Measurements from ENCODE around the gene DOCK9. TPM values are rescaled to one million over a fixed set of nuclear protein-coding genes. Genes with fewer than 3 reads are reported as not detected.

The DOCK9 gene
- total and polyA plus RNA-seq, 5 experiments from 2014 or later = 6.6 to 211 (median 36.8) TPM

GRCh38 chr13:98921015-98921580, 56.8 kb downstream of the DOCK9 start:
- Mint-ChIP-seq H3K9me3 (peaks cover 0 to 4% (median 0%) of the 10 kb centered on the region in 9 donors), H3K27me3 (no peaks in the 10 kb centered on the region), H3K36me3 (peaks cover 25 to 80% (median 59%) of the 10 kb centered on the region in 3 donors), H3K4me3 (no peak overlapping the region), H3K4me1 (peaks cover 11 to 41% (median 33%) of the 10 kb centered on the region in 4 donors), H3K27ac (peak overlapping the region in 1 of 10 donors; percentile 41)
- DNase-seq (no peak), ATAC-seq (no peak)
- POLR2A ChIA-PET = interaction anchor here (0.6 kb wide), 1 partner anchor 196 kb away, joined by 3 read pairs; no protein-coding TSS in a partner anchor

DNA sequence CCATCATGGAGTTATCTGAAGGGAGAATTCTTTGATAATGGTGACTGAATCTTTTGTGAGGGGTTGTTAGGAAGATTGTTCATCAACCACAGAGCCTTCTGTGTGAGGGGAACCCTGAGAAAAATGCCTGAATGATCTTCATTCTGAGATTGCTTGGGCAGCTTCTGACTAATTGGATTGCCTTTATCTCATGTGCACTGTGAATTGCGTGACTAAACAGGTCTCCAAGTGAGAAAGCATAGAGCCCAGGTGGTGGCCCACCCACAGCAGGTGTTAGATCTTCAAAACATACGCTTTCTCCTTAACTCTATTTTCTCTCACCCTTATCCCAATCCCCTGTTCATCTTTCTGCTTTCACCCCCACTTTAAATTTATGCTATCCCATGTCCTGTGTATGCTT, 58.3 kb downstream of the DOCK9 start:
- Mint-ChIP-seq H3K4me1 (peaks cover 11 to 38% (median 33%) of the 10 kb centered on the region in 4 donors), H3K36me3 (peaks cover 35 to 80% (median 62%) of the 10 kb centered on the region in 3 donors)
- no peak for ATAC-seq

DNA sequence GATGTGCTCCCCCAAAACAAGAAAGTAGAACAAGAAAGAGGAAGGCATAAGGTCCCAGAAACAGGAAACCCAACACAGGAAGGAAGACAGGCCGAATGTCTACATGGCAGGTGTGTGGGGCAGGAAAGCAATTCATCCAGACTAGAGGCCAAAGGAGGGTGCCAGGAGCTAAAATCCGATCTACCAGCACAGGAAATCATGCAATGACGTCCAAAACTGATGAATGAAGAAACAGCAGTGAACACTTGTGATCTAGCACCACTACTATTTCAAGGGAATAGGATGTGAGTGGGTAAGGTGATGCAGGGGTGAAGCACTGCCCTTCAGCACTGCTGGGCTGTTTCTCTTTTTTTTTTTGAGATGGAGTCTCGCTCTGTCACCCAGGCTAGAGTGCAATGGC, 59.1 kb downstream of the DOCK9 start:
- POLR2A ChIA-PET = interaction anchor here (0.8 kb wide), 1 partner anchor 166 kb away, joined by 3 read pairs; no protein-coding TSS in a partner anchor
- ATAC-seq = peak in 1 of 2 donors; percentile 91
- Mint-ChIP-seq H3K9me3 (peaks cover 0 to 4% (median 0%) of the 10 kb centered on the region in 9 donors), H3K4me1 (peaks cover 13 to 38% (median 34%) of the 10 kb centered on the region in 4 donors), H3K4me3 (peak overlapping the region in 9 of 10 donors; percentile 6 to 60 (median 41)), H3K36me3 (peaks cover 39 to 80% (median 59%) of the 10 kb centered on the region in 3 donors), H3K27ac (peak overlapping the region in 9 of 10 donors; percentile 6 to 83 (median 49)), H3K27me3 (no peaks in the 10 kb centered on the region)
- peak in 5 of 10 donors; percentile 9 to 36 (median 25) for DNase-seq

More for the DNA sequence above, 58.3 kb downstream of the DOCK9 start:
- peaks cover 0 to 4% (median 0%) of the 10 kb centered on the region in 9 donors for H3K9me3 Mint-ChIP-seq
- H3K27me3 Mint-ChIP-seq = no peaks in the 10 kb centered on the region
- DNase-seq = no peak
- POLR2A ChIA-PET = interaction anchor here (0.8 kb wide), 1 partner anchor 9 kb away, joined by 4 read pairs; no protein-coding TSS in a partner anchor
- H3K4me3 Mint-ChIP-seq = peak overlapping the region in 3 of 10 donors; percentile 14 to 30 (median 16)
- peak overlapping the region in 3 of 10 donors; percentile 6 to 80 (median 45) for H3K27ac Mint-ChIP-seq

DNA sequence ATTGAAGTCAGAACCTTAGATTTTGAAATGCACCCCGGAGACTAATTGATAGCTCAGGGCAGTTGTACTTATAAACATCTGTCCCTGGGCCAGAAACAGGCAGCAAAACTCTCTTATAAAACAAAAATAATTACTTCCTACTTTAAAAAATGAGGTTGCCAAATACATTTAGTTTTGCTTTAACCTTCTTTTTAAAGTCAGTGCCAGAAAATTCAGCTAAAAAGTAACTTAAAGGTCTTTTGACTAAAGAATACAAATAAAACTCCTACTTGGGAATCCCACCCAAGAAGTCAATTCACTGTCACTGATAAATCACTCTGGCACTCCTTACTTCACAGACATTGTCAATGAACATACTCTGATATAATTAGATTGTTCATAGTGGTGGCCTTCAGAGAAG, 60.7 kb downstream of the DOCK9 start:
- Mint-ChIP-seq H3K27me3 (no peaks in the 10 kb centered on the region), H3K4me3 (no peak overlapping the region), H3K36me3 (peaks cover 33 to 76% (median 54%) of the 10 kb centered on the region in 3 donors), H3K27ac (peak overlapping the region in 3 of 10 donors; percentile 11 to 49 (median 46)), H3K4me1 (peaks cover 17 to 38% (median 36%) of the 10 kb centered on the region in 4 donors), H3K9me3 (peaks cover 0 to 4% (median 0%) of the 10 kb centered on the region in 9 donors)
- no peak for DNase-seq
- ATAC-seq = no peak
- POLR2A ChIA-PET = no interaction called here

DNA sequence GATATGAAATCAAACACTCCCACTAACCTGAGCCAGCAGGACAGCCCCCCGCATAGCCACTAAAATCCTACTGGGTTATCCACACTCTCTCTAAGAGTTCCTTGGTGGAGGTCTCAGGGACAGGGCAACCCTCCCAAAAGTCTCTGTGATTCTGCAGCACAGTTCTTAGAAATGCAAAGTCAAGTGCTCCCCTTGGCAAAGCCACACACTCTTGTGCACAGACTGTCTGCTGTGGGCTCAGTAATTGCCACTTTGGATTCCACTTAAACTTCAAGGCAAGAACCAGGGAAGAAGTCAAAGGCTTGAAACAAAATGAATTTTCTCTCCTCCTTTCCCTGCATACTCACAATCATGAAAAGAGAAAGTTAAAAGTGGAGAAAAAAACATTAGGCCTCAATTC, 61.5 kb downstream of the DOCK9 start:
- POLR2A ChIA-PET = no interaction called here
- Mint-ChIP-seq H3K36me3 (peaks cover 27 to 69% (median 47%) of the 10 kb centered on the region in 3 donors), H3K4me1 (peaks cover 19 to 39% (median 35%) of the 10 kb centered on the region in 4 donors), H3K27ac (peak overlapping the region in 1 of 10 donors; percentile 28), H3K9me3 (peaks cover 0 to 4% (median 0%) of the 10 kb centered on the region in 9 donors), H3K4me3 (no peak overlapping the region), H3K27me3 (no peaks in the 10 kb centered on the region)
- ATAC-seq (no peak), DNase-seq (no peak)

GRCh38 chr13:98915981-98916380, 61.9 kb downstream of the DOCK9 start:
- H3K27ac Mint-ChIP-seq = peak overlapping the region in 1 of 10 donors; percentile 3
- no peak for DNase-seq
- no peak for ATAC-seq
- POLR2A ChIA-PET = no interaction called here
- peaks cover 23 to 65% (median 43%) of the 10 kb centered on the region in 3 donors for H3K36me3 Mint-ChIP-seq
- H3K9me3 Mint-ChIP-seq = peaks cover 0 to 4% (median 0%) of the 10 kb centered on the region in 9 donors
- no peaks in the 10 kb centered on the region for H3K27me3 Mint-ChIP-seq
- H3K4me3 Mint-ChIP-seq = no peak overlapping the region
- peaks cover 19 to 40% (median 35%) of the 10 kb centered on the region in 4 donors for H3K4me1 Mint-ChIP-seq

DNA sequence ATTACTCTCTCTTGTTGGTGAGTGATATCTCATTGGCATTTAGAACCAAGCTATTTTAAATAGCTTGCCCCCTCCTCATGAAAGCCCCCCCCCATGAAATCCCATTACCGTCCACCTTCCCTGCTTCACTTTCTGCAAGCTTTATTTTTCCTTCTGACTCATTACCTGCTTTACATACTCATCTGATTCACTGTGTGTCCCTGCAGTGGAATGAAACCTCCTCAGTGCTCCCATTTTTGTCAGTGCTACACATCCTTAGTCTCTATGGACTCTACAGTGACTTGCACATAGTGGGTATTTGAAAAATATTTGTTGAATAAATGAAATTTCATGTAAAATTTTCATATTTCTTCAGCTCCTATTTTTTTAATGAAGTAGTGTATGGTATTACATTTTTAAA, 62.3 kb downstream of the DOCK9 start:
- Mint-ChIP-seq H3K4me3 (no peak overlapping the region), H3K27me3 (no peaks in the 10 kb centered on the region), H3K36me3 (peaks cover 18 to 63% (median 39%) of the 10 kb centered on the region in 3 donors), H3K4me1 (peaks cover 22 to 43% (median 36%) of the 10 kb centered on the region in 4 donors), H3K27ac (peak overlapping the region in 3 of 10 donors; percentile 3 to 61 (median 46)), H3K9me3 (peaks cover 0 to 4% (median 0%) of the 10 kb centered on the region in 9 donors)
- POLR2A ChIA-PET = no interaction called here
- ATAC-seq (no peak), DNase-seq (no peak)

DNA sequence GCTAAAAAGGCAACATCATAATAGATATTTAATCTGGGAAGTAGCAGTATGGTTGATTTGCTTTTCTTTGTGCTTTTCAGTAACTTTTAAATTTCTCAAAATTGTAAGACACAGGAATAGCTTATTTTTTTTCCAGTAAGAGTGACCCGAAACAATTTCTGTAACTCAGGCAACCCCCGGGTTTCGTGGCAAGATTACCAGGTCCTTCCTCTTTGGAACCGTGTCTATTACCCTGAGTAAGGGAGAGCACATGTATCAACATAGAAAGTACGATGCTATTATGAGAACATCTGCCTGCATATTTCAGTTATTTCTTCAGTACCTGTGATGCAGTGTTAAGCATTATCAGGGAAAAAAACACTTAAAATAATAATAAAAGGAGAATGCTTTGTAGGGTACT, 64.1 kb downstream of the DOCK9 start:
- POLR2A ChIA-PET = no interaction called here

DNA sequence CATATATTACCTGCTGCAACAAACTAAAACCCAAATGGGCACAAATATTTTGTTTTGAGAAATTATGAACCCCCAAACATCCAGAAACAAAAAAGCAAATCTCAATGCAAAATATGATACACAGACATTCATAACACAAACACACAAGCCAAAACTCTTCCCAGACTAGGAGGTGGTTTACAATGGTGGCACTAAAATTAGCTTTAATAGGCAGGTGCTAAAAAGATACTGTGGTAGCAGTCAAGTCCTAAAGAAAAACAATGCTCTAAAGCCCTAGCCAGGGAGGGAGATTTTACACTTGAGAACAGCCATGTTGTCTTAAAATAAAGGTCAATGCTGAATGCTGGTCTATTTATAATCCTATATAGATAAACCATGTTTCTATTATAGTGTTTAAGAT, 65.0 kb downstream of the DOCK9 start:
- H3K36me3 Mint-ChIP-seq = peaks cover 15 to 55% (median 35%) of the 10 kb centered on the region in 3 donors
- peaks cover 13 to 33% (median 21%) of the 10 kb centered on the region in 4 donors for H3K4me1 Mint-ChIP-seq
- POLR2A ChIA-PET = no interaction called here
- H3K27me3 Mint-ChIP-seq = no peaks in the 10 kb centered on the region
- no peak for ATAC-seq
- no peak for DNase-seq
- no peak overlapping the region for H3K4me3 Mint-ChIP-seq
- peak overlapping the region in 6 of 10 donors; percentile 8 to 59 (median 44) for H3K27ac Mint-ChIP-seq
- no peaks in the 10 kb centered on the region for H3K9me3 Mint-ChIP-seq

More for the DNA sequence above, 64.1 kb downstream of the DOCK9 start:
- ATAC-seq (no peak), DNase-seq (no peak)
- no peak overlapping the region for H3K4me3 Mint-ChIP-seq
- H3K36me3 Mint-ChIP-seq = peaks cover 15 to 58% (median 37%) of the 10 kb centered on the region in 3 donors
- H3K27ac Mint-ChIP-seq = peak overlapping the region in 3 of 10 donors; percentile 16 to 53 (median 32)
- peaks cover 0 to 4% (median 0%) of the 10 kb centered on the region in 9 donors for H3K9me3 Mint-ChIP-seq
- peaks cover 19 to 41% (median 30%) of the 10 kb centered on the region in 4 donors for H3K4me1 Mint-ChIP-seq
- H3K27me3 Mint-ChIP-seq = no peaks in the 10 kb centered on the region

- POLR2A ChIA-PET = interaction anchor here (0.7 kb wide), 2 partner anchors 9 to 274 kb away, joined by 3 to 4 read pairs; no protein-coding TSS in a partner anchor
- ATAC-seq = peak; percentile 82 to 83
- H3K4me3 Mint-ChIP-seq = peak overlapping the region in 8 of 10 donors; percentile 8 to 72 (median 56)
- peak overlapping the region; percentile 77 to 95 (median 89) for H3K27ac Mint-ChIP-seq
- H3K27me3 Mint-ChIP-seq = no peaks in the 10 kb centered on the region
- H3K36me3 Mint-ChIP-seq = peaks cover 15 to 57% (median 35%) of the 10 kb centered on the region in 3 donors
- H3K9me3 Mint-ChIP-seq = no peaks in the 10 kb centered on the region
- H3K4me1 Mint-ChIP-seq = peaks cover 16 to 32% (median 24%) of the 10 kb centered on the region in 4 donors
- peak in 3 of 10 donors; percentile 14 to 44 (median 28) for DNase-seq
These were observed 67.3 kb downstream of the DOCK9 start for GRCh38 chr13:98910501-98910951.

- H3K4me1 Mint-ChIP-seq = peaks cover 19 to 37% (median 29%) of the 10 kb centered on the region in 4 donors
- H3K4me3 Mint-ChIP-seq = peak overlapping the region in 1 of 10 donors; percentile 44
- no peaks in the 10 kb centered on the region for H3K9me3 Mint-ChIP-seq
- H3K36me3 Mint-ChIP-seq = peaks cover 6 to 57% (median 32%) of the 10 kb centered on the region in 3 donors
- H3K27ac Mint-ChIP-seq = peak overlapping the region in 8 of 10 donors; percentile 17 to 90 (median 72)
- ATAC-seq = no peak
- POLR2A ChIA-PET = no interaction called here
- no peaks in the 10 kb centered on the region for H3K27me3 Mint-ChIP-seq
- no peak for DNase-seq
These were observed 68.8 kb downstream of the DOCK9 start for GRCh38 chr13:98909016-98909415.

DNA sequence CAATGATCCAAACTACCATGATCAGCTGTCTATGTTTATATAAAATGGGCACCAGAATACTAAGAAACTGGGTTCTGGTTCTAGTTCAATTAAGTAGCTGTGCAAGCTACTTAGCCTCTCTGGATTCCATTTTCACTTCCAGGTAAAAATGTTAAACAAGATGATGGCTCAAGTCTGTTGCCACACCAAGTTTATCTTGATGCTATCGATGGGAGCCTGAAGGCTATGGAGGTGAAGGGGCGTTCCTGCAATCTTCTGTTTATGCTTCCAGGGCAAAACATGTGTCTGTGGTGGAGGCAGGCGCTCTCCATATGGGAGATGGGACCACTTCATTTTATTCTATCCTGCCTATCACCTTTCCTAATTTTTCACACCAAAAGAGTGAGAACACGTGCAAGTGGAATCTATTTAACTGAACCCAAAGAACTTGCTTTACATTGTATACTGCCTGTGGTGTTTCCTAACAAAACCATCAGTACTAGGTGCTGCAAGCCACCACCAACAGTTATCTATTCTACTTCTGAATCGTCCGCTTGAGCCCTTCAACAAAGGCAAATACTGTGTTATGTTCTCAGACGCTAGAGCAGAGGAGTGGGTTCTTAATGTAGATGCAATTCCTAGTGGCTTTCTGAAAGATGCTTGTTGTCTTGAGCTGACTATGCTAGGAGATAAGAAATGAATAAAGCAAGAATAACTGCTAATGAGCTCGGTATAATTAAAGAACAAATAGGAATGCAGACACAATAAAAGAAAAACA, 70.9 kb downstream of the DOCK9 start:
- no peak overlapping the region for H3K4me3 Mint-ChIP-seq
- peak overlapping the region in 4 of 10 donors; percentile 6 to 43 (median 30) for H3K27ac Mint-ChIP-seq
- peaks cover 4 to 63% (median 30%) of the 10 kb centered on the region in 3 donors for H3K36me3 Mint-ChIP-seq
- DNase-seq (no peak), ATAC-seq (no peak)
- POLR2A ChIA-PET = no interaction called here
- no peaks in the 10 kb centered on the region for H3K27me3 Mint-ChIP-seq
- peaks cover 13 to 31% (median 26%) of the 10 kb centered on the region in 4 donors for H3K4me1 Mint-ChIP-seq
- H3K9me3 Mint-ChIP-seq = no peaks in the 10 kb centered on the region
